Uterus (tissue), 2 donors: ENCODE results near the gene ACOT7.

Source experiments
- POLR2A ChIP-seq, 2 donors: fragments of 450-650 bp; IDR thresholded peaks; one replicate each; pipeline ENCODE4 v1.6.1; 2016; ENCODE audit warnings: antibody characterized with exemption in 2 of 2, mild to moderate bottlenecking in 1 of 2, moderate library complexity in 1 of 2
- TF ChIP-seq, protein P1 (sequence below), 4 experiments: fragments of 200-600 bp in 2 of 4; fragments of 450-650 bp in 2 of 4; sonication (generic) in 2 of 4; IDR thresholded peaks; one replicate each; pipeline ENCODE4 v1.5.1; 2016 to 2019; ENCODE audit warnings: antibody characterized with exemption in 4 of 4, mild to moderate bottlenecking in 2 of 4, moderate library complexity in 1 of 4

DNA sequence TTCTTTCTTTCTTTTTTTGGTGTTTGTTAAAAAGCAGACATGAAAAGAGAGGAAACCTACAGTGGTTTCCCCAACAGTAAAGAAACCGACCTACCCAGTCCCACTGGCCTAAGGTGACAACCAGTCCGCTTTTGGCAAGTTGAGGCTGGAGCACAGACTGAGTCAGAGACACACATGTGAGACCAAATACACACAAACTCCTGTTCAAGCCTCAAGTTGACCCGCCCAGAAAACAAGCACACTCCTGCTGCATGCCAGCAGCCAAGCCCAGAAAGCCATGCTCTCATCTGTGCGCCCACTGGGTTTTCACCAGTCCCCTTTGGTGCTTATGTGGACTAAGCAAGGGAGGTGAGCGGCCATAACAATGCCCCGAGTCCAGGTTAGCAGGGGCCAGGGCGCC, 68.1 kb downstream of the ACOT7 start:
- TF ChIP-seq, protein P1, sequence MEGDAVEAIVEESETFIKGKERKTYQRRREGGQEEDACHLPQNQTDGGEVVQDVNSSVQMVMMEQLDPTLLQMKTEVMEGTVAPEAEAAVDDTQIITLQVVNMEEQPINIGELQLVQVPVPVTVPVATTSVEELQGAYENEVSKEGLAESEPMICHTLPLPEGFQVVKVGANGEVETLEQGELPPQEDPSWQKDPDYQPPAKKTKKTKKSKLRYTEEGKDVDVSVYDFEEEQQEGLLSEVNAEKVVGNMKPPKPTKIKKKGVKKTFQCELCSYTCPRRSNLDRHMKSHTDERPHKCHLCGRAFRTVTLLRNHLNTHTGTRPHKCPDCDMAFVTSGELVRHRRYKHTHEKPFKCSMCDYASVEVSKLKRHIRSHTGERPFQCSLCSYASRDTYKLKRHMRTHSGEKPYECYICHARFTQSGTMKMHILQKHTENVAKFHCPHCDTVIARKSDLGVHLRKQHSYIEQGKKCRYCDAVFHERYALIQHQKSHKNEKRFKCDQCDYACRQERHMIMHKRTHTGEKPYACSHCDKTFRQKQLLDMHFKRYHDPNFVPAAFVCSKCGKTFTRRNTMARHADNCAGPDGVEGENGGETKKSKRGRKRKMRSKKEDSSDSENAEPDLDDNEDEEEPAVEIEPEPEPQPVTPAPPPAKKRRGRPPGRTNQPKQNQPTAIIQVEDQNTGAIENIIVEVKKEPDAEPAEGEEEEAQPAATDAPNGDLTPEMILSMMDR (IDR thresholded peaks at IDR 0.05), result no peak
- no peak for TF ChIP-seq POLR2A (IDR thresholded peaks at IDR 0.05)
